PC-9 (cell line): Measurements from ENCODE around the gene ZNF341. TPM values are rescaled to one million over a fixed set of nuclear protein-coding genes. Genes with fewer than 3 reads are reported as not detected.

ENCODE experiments used
- BruUV-seq: library from RNA; stranded (reverse); fragments of 400-500 nt; replicated peaks from 2 replicates; lab custom pipeline; 2021; lab: Mats Ljungman, UMichigan
- CTCF ChIA-PET: fragments of 300-600 bp; sonication (Branson Sonifier 250); formaldehyde crosslinking; loops from one replicate; lab custom pipeline; 2022; ENCODE audit warnings: antibody characterized with exemption; lab: Charles Lee
- POLR2A ChIA-PET: fragments of 300-600 bp; sonication (Branson Sonifier 250); formaldehyde crosslinking; loops from one replicate; lab custom pipeline; 2022; ENCODE audit warnings: antibody characterized with exemption; ENCODE audit not compliant: unreplicated experiment; lab: Charles Lee
- DNase-seq, 2 experiments: peaks; one replicate each; pipeline versions ENCODE4 v3.0.0 to v3.0.0-alpha.2; 2015 to 2022; ENCODE audit warnings: mixed read lengths in 1 of 2
- H2AFZ ChIP-seq: fragments of 200-600 bp; sonication (generic); 2 replicates; pipeline ENCODE4 v1.8.1; 2017; ENCODE audit warnings: antibody characterized with exemption
- H3F3A ChIP-seq: fragments of 200-600 bp; sonication (generic); 2 replicates; pipeline ENCODE4 v1.8.1; 2017; ENCODE audit warnings: antibody characterized with exemption, mild to moderate bottlenecking, low read depth; ENCODE audit not compliant: insufficient read depth
- H3K27ac ChIP-seq: fragments of 200-600 bp; sonication (generic); 2 replicates; pipeline ENCODE4 v1.6.1; 2016; ENCODE audit warnings: mixed run types
- H3K27me3 ChIP-seq: fragments of 200-600 bp; sonication (generic); 2 replicates; pipeline ENCODE4 v1.6.1; 2016; ENCODE audit warnings: low read depth, mixed run types; ENCODE audit not compliant: insufficient read depth
- H3K36me3 ChIP-seq: fragments of 200-600 bp; sonication (generic); 2 replicates; pipeline ENCODE4 v1.6.1; 2016; ENCODE audit warnings: low read depth, mixed run types
- H3K4me1 ChIP-seq: fragments of 200-600 bp; sonication (generic); replicated peaks from 2 replicates; pipeline ENCODE4 v1.6.1; 2016; ENCODE audit warnings: mixed run types; ENCODE audit not compliant: insufficient read depth
- H3K4me2 ChIP-seq: fragments of 200-600 bp; sonication (generic); 2 replicates; pipeline ENCODE4 v1.6.1; 2017; ENCODE audit warnings: mixed run types
- H3K4me3 ChIP-seq: fragments of 200-600 bp; sonication (generic); 2 replicates; pipeline ENCODE4 v1.6.1; 2016; ENCODE audit warnings: mixed run types
- H3K79me2 ChIP-seq: fragments of 200-600 bp; sonication (generic); 2 replicates; pipeline ENCODE4 v1.6.1; 2017; ENCODE audit warnings: low read depth, mixed run types
- H3K9me2 ChIP-seq: fragments of 200-600 bp; sonication (generic); 2 replicates; pipeline ENCODE4 v1.8.1; 2017; ENCODE audit warnings: mild to moderate bottlenecking; ENCODE audit not compliant: insufficient read depth
- H3K9me3 ChIP-seq: fragments of 200-600 bp; sonication (generic); 2 replicates; pipeline ENCODE4 v1.8.1; 2016; ENCODE audit warnings: low read depth; ENCODE audit not compliant: insufficient read depth
- H4K20me1 ChIP-seq: fragments of 200-600 bp; sonication (generic); 2 replicates; pipeline ENCODE4 v1.8.1; 2017; ENCODE audit not compliant: insufficient read depth
- CTCF ChIP-seq: fragments of 200-600 bp; sonication (generic); conservative IDR thresholded peaks from 2 replicates; pipeline ENCODE4 v1.6.1; 2017; ENCODE audit warnings: mixed run types, antibody characterized with exemption, mild to moderate bottlenecking, moderate library complexity
- EZH2 ChIP-seq: fragments of 200-600 bp; sonication (generic); IDR thresholded peaks from 2 replicates; pipeline ENCODE4 v1.8.0; 2017; ENCODE audit warnings: antibody characterized with exemption, low read depth
- intact Hi-C: fragments of 100-400 bp; cut with micrococcal nuclease; formaldehyde crosslinking; loops from one replicate; pipeline ENCODE4 v1.10.0; 2022; ENCODE audit not compliant: unreplicated experiment
- total RNA-seq: library from RNA; stranded (reverse); gene quantifications from 2 replicates; pipeline ENCODE4 v1.2.3, GENCODE V29; 2021

The ZNF341 gene
- total RNA-seq, 1 experiment from 2014 or later: 5.6 TPM

- Histone ChIP-seq H3K4me1 (peaks cover 61% of the 10 kb centered on the region), H3K27me3 (no peaks in the 10 kb centered on the region), H3K9me2 (no peaks in the 10 kb centered on the region), H3F3A (peaks cover 54% of the 10 kb centered on the region), H3K79me2 (no peaks in the 10 kb centered on the region), H3K27ac (no peak overlapping the region), H3K4me3 (no peak overlapping the region), H3K9me3 (no peaks in the 10 kb centered on the region), H4K20me1 (no peaks in the 10 kb centered on the region), H2AFZ (no peak overlapping the region), H3K4me2 (no peak overlapping the region), H3K36me3 (no peaks in the 10 kb centered on the region)
- DNase-seq: no peak
- CTCF ChIA-PET: no interaction called here
- TF ChIP-seq CTCF (no peak), EZH2 (no peak)
- BruUV-seq: no TSS peak
- intact Hi-C loops: no loop called here
- POLR2A ChIA-PET: no interaction called here
Observed at GRCh38 chr20:33727115-33727479, 4.7 kb upstream of the ZNF341 start.

GRCh38 chr20:33727806-33728205 is 4.0 kb upstream of the ZNF341 start:
- no peak overlapping the region for H2AFZ ChIP-seq
- no peak overlapping the region for H3K4me2 ChIP-seq
- intact Hi-C loops: no loop called here
- ChIA-PET CTCF (no interaction called here), POLR2A (interaction anchor here (0.7 kb wide), 1 partner anchor 1254 kb away, joined by 3 read pairs; no protein-coding TSS in a partner anchor)
- H3K4me3 ChIP-seq: no peak overlapping the region
- H3K79me2 ChIP-seq: no peaks in the 10 kb centered on the region
- no peaks in the 10 kb centered on the region for H3K27me3 ChIP-seq
- TF ChIP-seq EZH2 (no peak), CTCF (no peak)
- peaks cover 64% of the 10 kb centered on the region for H3K4me1 ChIP-seq
- no TSS peak for BruUV-seq
- H4K20me1 ChIP-seq: no peaks in the 10 kb centered on the region
- H3K9me2 ChIP-seq: no peaks in the 10 kb centered on the region
- H3K27ac ChIP-seq: no peak overlapping the region
- no peaks in the 10 kb centered on the region for H3K9me3 ChIP-seq
- H3F3A ChIP-seq: peaks cover 59% of the 10 kb centered on the region
- H3K36me3 ChIP-seq: no peaks in the 10 kb centered on the region
- no peak for DNase-seq

GRCh38 chr20:33728463-33728862 is 3.3 kb upstream of the ZNF341 start:
- no peak overlapping the region for H2AFZ ChIP-seq
- peaks cover 68% of the 10 kb centered on the region for H3K4me1 ChIP-seq
- H3K36me3 ChIP-seq: no peaks in the 10 kb centered on the region
- H3K27me3 ChIP-seq: no peaks in the 10 kb centered on the region
- H3K9me2 ChIP-seq: no peaks in the 10 kb centered on the region
- no peaks in the 10 kb centered on the region for H3K9me3 ChIP-seq
- DNase-seq: no peak
- H3F3A ChIP-seq: peaks cover 63% of the 10 kb centered on the region
- H3K27ac ChIP-seq: no peak overlapping the region
- intact Hi-C loops: no loop called here
- ChIA-PET POLR2A (interaction anchor here (0.7 kb wide), 1 partner anchor 1254 kb away, joined by 3 read pairs; no protein-coding TSS in a partner anchor), CTCF (no interaction called here)
- H4K20me1 ChIP-seq: no peaks in the 10 kb centered on the region
- BruUV-seq: no TSS peak
- no peak overlapping the region for H3K4me3 ChIP-seq
- H3K79me2 ChIP-seq: no peaks in the 10 kb centered on the region
- H3K4me2 ChIP-seq: peak overlapping the region; percentile 59; the same call in 1 of the 2 replicates
- TF ChIP-seq CTCF (no peak), EZH2 (no peak)
